ENCODE results near the gene GSE1.

The GSE1 gene

DNA sequence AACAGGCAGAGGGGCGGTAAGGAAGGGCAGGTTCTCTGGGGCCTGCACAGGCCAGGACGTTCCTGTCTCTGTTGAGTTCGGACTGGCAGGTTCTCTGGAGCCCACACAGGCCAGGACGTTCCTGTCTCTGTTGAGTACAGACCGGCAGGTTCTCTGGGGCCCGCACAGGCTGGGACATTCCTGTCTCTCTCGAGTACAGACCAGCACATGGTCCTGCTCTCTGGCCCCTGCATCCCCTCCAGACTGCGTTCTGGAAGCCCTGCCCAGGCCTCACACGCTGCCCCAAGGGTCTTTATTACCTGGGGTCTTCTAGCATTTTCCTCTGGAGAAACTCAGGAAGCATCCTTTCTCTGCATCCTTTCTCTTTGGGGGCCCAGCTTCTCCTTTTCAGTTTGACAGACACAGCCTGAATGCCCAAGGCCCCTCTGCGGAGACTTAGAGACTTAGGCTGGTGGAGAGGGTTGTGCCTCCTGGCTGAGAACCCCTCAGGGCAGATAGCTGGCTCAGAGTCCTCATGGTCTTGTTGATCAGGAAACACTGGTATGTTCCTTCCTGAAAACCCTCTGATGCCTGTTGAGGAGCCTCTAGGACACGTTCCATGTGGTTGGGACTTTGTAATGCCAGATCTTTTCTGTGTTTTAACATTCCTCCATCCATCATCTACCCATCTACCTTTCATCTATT lies 18.0 kb upstream of the GSE1 start:
- H3K27ac ChIP-seq (ENCODE audit: low read length): no peak overlapping the region
- H3K4me3 ChIP-seq (ENCODE audit: low read length): no peak overlapping the region
- H3K27me3 ChIP-seq (ENCODE audit: control insufficient read depth, insufficient read depth, low read length): no peaks in the 10 kb centered on the region
- no peak overlapping the region for H3K9ac ChIP-seq (ENCODE audit: low read length)
- H3K36me3 ChIP-seq (ENCODE audit: control insufficient read depth, low read depth, low read length): no peaks in the 10 kb centered on the region
- no peaks in the 10 kb centered on the region for H3K9me3 ChIP-seq (ENCODE audit: control insufficient read depth, low read depth, low read length)
- peaks cover 9% of the 10 kb centered on the region for H3K4me1 ChIP-seq (ENCODE audit: control insufficient read depth, low read depth, low read length)

DNA sequence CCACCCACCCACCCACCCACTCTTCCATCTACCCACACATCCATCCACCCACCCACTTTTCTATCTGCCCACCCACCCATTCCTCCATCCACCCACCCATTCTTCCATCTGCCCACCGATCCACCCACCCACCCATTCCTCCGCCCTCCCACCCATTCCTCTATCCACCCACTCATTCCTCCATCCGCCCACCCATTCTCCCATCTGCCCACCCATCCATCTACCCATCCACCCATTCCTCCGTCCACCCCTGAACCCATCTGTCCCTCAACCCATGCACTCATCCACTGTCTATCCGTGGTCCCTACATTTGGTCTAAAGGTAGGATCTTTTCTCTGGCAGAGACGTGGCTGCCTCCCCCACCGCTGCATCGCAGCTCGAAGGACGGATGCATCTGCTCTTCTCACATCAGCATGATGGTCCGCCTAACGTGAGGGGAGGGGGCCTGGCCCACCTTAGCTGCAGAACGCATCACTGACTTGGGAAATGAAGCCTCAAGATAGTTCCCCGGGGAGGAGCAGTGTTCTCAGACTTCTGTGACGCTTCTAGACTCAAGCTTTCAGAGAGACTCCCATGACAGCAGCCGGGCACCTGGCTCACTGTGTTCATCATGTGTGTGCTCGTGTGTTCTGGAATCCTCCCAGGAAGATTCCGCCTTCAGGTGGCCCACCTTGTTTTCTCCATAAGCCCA lies 17.2 kb upstream of the GSE1 start:
- H3K9ac ChIP-seq (ENCODE audit: low read length): no peak overlapping the region
- H3K9me3 ChIP-seq (ENCODE audit: control insufficient read depth, low read depth, low read length): no peaks in the 10 kb centered on the region
- peaks cover 18% of the 10 kb centered on the region for H3K4me1 ChIP-seq (ENCODE audit: control insufficient read depth, low read depth, low read length)
- no peaks in the 10 kb centered on the region for H3K36me3 ChIP-seq (ENCODE audit: control insufficient read depth, low read depth, low read length)
- no peak overlapping the region for H3K4me3 ChIP-seq (ENCODE audit: low read length)
- no peaks in the 10 kb centered on the region for H3K27me3 ChIP-seq (ENCODE audit: control insufficient read depth, insufficient read depth, low read length)
- H3K27ac ChIP-seq (ENCODE audit: low read length): no peak overlapping the region

DNA sequence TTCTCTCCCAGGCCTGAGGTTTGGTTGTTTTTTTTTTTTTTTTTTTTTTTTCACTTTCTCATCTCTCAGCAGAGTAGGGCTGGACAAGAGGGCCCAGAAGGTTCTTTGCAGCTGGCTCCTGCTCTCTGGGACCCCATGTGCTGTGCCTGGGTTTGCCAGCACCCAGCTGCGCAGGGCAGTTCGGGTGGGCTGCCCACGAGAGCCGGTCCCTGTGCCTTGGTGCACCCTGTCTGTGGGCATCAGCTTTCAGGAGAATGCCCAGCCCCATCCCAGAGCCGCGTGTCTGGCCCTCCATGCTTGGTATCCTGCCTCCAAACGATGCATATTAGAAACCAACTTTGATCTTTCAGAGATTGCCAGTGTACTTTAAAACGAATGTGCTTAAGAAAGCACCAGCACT lies 15.0 kb upstream of the GSE1 start:
- Histone ChIP-seq H3K36me3 (ENCODE audit: control insufficient read depth, low read depth, low read length) (no peaks in the 10 kb centered on the region), H3K27ac (ENCODE audit: low read length) (no peak overlapping the region), H3K9ac (ENCODE audit: low read length) (no peak overlapping the region)

DNA sequence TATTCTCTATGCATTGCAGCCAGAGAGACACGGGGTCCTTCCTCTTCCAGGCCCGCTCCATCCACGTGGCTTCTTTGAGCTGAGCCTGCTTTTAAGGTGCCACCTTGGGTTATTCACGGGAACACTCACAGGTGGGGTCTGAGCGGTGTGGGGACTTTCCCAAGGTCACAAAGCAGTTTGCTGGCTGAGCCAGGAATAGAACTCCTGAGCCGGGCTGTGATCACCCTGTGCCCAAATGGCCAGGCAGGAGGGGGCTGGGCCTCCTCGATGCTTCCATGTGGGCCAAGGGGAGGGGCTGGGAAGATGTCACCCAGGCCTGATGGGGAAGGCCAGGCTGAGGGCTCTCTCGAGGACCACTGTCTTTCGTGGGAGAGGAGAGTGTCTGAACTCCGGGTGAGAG lies 13.0 kb upstream of the GSE1 start:
- Histone ChIP-seq H3K4me1 (ENCODE audit: control insufficient read depth, low read depth, low read length) (peaks cover 36% of the 10 kb centered on the region), H3K27me3 (ENCODE audit: control insufficient read depth, insufficient read depth, low read length) (no peaks in the 10 kb centered on the region), H3K27ac (ENCODE audit: low read length) (no peak overlapping the region), H3K9me3 (ENCODE audit: control insufficient read depth, low read depth, low read length) (no peaks in the 10 kb centered on the region), H3K9ac (ENCODE audit: low read length) (no peak overlapping the region), H3K36me3 (ENCODE audit: control insufficient read depth, low read depth, low read length) (no peaks in the 10 kb centered on the region), H3K4me3 (ENCODE audit: low read length) (no peak overlapping the region)

More for the DNA sequence above, 15.0 kb upstream of the GSE1 start:
- Histone ChIP-seq H3K27me3 (ENCODE audit: control insufficient read depth, insufficient read depth, low read length) (no peaks in the 10 kb centered on the region), H3K4me3 (ENCODE audit: low read length) (no peak overlapping the region), H3K9me3 (ENCODE audit: control insufficient read depth, low read depth, low read length) (no peaks in the 10 kb centered on the region), H3K4me1 (ENCODE audit: control insufficient read depth, low read depth, low read length) (peaks cover 36% of the 10 kb centered on the region)

DNA sequence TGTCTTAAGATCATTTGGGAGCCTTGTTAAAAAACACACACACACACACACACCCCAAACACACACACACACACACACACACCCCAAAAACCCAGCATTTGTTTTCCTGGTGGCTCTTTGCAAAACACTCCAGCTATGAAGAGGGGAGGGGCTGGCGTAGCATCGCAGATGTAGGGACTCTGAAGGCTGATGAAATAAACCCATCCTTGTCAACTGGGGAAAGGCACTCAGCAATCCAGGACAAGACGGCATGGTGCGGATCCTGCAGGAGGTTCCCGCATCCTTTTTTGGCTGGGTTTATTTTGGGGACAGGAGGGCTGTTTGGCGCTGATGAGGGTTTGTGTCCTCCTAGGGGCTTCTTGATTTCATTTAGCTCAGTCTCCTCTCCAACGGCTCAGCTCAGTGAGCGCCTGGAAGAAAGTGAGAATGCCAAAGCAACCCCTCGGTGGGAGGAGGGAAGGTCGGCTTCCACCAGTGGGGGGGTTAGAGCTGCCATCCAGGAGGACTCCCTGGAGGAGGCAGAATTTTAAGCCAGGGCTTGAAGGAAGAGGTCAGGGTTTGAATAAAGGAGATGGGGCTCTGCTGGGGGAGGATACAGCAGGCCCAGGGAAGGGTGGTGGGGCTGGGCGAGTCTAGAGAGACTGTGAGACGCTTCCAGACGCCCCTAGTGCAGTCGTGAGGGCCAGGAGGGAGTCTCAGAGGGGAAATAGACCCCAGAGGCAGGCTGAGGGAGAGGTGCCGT lies 12.4 kb upstream of the GSE1 start:
- Histone ChIP-seq H3K27me3 (ENCODE audit: control insufficient read depth, insufficient read depth, low read length) (no peaks in the 10 kb centered on the region), H3K4me1 (ENCODE audit: control insufficient read depth, low read depth, low read length) (peaks cover 42% of the 10 kb centered on the region), H3K27ac (ENCODE audit: low read length) (no peak overlapping the region), H3K9me3 (ENCODE audit: control insufficient read depth, low read depth, low read length) (no peaks in the 10 kb centered on the region), H3K4me3 (ENCODE audit: low read length) (no peak overlapping the region), H3K36me3 (ENCODE audit: control insufficient read depth, low read depth, low read length) (no peaks in the 10 kb centered on the region), H3K9ac (ENCODE audit: low read length) (no peak overlapping the region)

DNA sequence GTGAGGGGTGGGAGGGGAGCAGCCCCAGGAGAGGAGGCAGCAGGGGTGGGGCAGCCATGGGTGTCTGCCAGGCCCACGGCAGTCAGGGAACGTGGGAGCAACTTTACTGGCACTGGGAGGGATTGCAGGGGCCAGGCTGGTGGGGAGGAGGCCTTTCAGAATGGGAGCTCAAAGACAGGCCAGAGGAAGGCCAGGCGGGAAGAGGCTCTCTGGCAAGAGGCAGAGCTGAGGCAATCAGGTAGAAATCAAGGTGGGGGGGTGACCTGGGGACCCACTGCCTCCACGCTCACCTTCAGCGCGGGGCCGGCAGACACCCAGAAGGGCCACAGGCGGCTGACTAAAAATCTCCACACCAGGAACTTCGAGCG lies 11.9 kb upstream of the GSE1 start:
- H3K9me3 ChIP-seq (ENCODE audit: control insufficient read depth, low read depth, low read length): no peaks in the 10 kb centered on the region
- H3K9ac ChIP-seq (ENCODE audit: low read length): no peak overlapping the region
- peaks cover 47% of the 10 kb centered on the region for H3K4me1 ChIP-seq (ENCODE audit: control insufficient read depth, low read depth, low read length)
- no peaks in the 10 kb centered on the region for H3K36me3 ChIP-seq (ENCODE audit: control insufficient read depth, low read depth, low read length)
- no peaks in the 10 kb centered on the region for H3K27me3 ChIP-seq (ENCODE audit: control insufficient read depth, insufficient read depth, low read length)
- H3K4me3 ChIP-seq (ENCODE audit: low read length): no peak overlapping the region
- H3K27ac ChIP-seq (ENCODE audit: low read length): no peak overlapping the region

DNA sequence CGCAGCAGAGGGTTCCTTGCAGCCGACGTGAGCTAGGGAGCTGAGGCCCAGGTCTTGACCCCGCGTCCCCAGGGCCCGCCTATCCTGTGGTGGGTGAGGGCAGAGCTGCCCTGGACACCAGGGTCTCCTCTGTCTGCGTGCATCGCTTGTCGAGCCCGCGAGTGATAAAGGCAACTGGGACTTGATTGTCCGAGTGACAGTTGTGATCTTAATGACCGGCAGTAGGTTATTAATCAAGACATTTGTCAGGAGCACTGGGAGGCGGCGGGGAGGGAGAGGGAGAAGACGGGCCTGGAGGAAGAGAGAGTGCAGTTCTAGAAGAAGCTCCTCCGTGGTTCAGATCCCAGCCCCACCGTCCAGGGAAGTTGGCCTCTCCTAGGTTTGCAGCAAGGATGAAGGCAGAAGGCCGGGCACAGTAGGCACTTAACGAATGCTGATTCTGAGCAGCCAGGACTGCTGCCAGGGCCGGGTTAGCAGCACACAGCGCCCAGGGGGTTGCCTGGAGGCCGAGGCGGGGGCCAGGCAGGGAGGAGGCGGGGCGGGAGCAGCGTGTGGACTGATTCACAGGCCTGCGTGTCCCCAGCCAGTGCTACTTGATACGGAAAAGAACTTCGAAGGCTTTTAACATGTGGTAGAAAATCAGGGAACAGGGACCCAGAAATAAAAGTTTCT lies 11.3 kb upstream of the GSE1 start:
- no peak overlapping the region for H3K9ac ChIP-seq (ENCODE audit: low read length)
- no peaks in the 10 kb centered on the region for H3K36me3 ChIP-seq (ENCODE audit: control insufficient read depth, low read depth, low read length)
- no peaks in the 10 kb centered on the region for H3K9me3 ChIP-seq (ENCODE audit: control insufficient read depth, low read depth, low read length)
- no peaks in the 10 kb centered on the region for H3K27me3 ChIP-seq (ENCODE audit: control insufficient read depth, insufficient read depth, low read length)
- H3K4me3 ChIP-seq (ENCODE audit: low read length): no peak overlapping the region
- H3K4me1 ChIP-seq (ENCODE audit: control insufficient read depth, low read depth, low read length): peaks cover 52% of the 10 kb centered on the region
- H3K27ac ChIP-seq (ENCODE audit: low read length): no peak overlapping the region

DNA sequence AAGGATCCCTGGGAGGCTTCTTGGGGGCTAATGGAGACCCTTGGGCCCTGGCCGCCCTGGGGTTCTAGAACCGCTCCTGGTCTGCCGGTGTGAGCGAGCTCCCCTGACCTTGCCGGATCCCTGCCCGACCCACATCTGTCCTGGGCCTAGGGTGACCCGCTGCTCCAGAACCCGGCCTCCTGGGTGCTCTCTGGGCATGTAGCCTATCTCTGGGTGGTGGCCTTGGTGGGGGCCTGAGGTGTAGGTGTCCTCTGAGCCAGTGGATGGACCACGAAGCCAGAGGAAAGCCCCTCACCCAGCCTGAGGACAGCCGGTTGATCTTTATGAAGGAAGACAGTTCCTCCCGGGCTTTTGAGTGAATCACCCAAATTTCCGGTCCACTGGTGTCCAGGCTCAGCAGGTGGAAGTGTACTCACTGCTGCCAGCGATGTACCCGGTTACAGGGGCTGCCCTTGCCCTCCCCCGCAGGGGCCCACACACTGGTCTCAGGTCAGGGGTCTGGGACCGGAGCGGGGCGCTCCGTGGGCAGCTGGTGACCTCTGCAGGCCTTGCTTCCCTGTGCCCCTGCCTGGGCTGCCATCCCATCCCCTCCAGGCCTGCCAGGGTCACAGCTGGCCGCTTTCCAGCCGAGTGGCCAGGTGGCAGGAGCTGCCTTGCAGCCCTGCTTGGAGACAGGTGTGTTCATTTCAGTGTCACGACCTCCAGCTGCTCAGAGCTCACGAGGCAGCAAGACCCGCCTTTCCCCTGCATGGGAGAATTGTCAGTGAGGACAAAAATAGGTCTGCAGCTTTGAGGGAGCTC lies 10.5 kb upstream of the GSE1 start:
- no peaks in the 10 kb centered on the region for H3K36me3 ChIP-seq (ENCODE audit: control insufficient read depth, low read depth, low read length)
- no peak overlapping the region for H3K27ac ChIP-seq (ENCODE audit: low read length)
- no peak overlapping the region for H3K4me3 ChIP-seq (ENCODE audit: low read length)
- peaks cover 54% of the 10 kb centered on the region for H3K4me1 ChIP-seq (ENCODE audit: control insufficient read depth, low read depth, low read length)
- no peaks in the 10 kb centered on the region for H3K27me3 ChIP-seq (ENCODE audit: control insufficient read depth, insufficient read depth, low read length)
- H3K9ac ChIP-seq (ENCODE audit: low read length): no peak overlapping the region
- no peaks in the 10 kb centered on the region for H3K9me3 ChIP-seq (ENCODE audit: control insufficient read depth, low read depth, low read length)

DNA sequence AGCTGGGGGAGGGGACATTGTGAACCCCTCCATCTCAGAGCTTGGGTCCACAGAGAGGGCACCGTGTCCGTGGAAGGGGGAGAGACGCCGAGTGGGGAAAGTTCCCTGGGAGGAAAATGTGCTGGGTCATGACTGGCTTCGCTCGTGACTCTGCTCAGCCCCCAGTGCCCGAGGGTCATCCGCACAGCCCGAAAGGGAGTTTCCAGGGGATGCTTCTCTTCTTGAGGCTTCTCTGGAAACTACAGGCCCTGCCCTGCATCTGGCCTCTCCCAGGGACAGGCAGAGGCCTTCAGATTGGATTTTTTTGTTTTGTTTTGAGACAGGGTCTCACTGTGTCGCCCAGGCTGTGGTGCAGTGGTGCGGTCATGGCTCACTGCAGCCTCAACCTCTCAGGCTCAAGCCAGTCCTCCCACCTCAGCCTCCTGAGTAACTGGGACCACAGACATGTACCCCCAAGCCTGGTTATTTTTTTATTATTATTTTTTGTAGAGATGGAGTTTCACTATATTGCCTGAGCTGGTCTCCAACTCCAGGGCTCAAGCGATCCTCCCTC lies 9.8 kb upstream of the GSE1 start:
- H3K27me3 ChIP-seq (ENCODE audit: control insufficient read depth, insufficient read depth, low read length): no peaks in the 10 kb centered on the region
- no peaks in the 10 kb centered on the region for H3K9me3 ChIP-seq (ENCODE audit: control insufficient read depth, low read depth, low read length)
- H3K27ac ChIP-seq (ENCODE audit: low read length): no peak overlapping the region
- peaks cover 61% of the 10 kb centered on the region for H3K4me1 ChIP-seq (ENCODE audit: control insufficient read depth, low read depth, low read length)
- H3K4me3 ChIP-seq (ENCODE audit: low read length): no peak overlapping the region
- H3K36me3 ChIP-seq (ENCODE audit: control insufficient read depth, low read depth, low read length): no peaks in the 10 kb centered on the region
- H3K9ac ChIP-seq (ENCODE audit: low read length): no peak overlapping the region

DNA sequence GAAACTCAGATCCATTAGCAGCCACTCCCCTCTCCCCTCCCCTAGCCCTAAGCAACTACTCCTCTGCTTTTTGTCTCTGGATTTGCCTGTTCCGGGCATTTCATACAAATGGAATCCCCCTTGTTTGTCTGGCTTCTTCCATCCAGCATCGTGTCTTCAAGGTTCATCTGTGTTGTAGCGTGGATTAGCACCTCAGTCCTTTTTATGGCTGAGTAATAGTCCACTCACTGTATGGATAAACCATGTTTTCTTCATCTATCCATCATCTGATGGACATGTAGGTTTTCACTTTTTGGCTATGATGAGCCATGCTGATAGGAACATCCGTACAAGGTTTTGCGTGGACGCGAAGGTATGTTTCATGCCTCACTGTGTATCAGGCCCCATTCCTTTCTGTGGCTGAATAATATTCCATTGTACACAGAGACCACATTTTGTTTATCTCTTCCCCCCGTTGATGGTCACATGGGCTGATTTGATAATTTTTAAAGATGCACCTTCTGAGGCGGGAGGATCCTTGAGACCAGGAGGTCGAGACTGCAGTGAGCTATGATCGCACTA lies 8.9 kb upstream of the GSE1 start:
- Histone ChIP-seq H3K9me3 (ENCODE audit: control insufficient read depth, low read depth, low read length) (no peaks in the 10 kb centered on the region), H3K27ac (ENCODE audit: low read length) (no peak overlapping the region), H3K4me3 (ENCODE audit: low read length) (no peak overlapping the region), H3K4me1 (ENCODE audit: control insufficient read depth, low read depth, low read length) (peaks cover 67% of the 10 kb centered on the region), H3K36me3 (ENCODE audit: control insufficient read depth, low read depth, low read length) (no peaks in the 10 kb centered on the region), H3K27me3 (ENCODE audit: control insufficient read depth, insufficient read depth, low read length) (peaks cover 8% of the 10 kb centered on the region), H3K9ac (ENCODE audit: low read length) (no peak overlapping the region)
